HepG2 (cell line): ENCODE measurements around the gene TIAM2. TPM values are rescaled to one million over a fixed set of nuclear protein-coding genes. Genes with fewer than 3 reads are reported as not detected.

Experiments
- ATAC-seq: fragments of 200-7000 bp; cut with Tn5 transposase; 3 replicates; pipeline ENCODE4 v1.9.1; 2020; ENCODE audit warnings: mild to moderate bottlenecking, moderate library complexity
- BruUV-seq: library from RNA; stranded (reverse); fragments of 400-500 nt; replicated peaks from 2 replicates; lab custom pipeline; 2021; lab: Mats Ljungman, UMichigan
- CTCF ChIA-PET: fragments of 300-600 bp; formaldehyde crosslinking; extraction: SDS; loops from one replicate; lab custom pipeline; 2021; ENCODE audit warnings: low total read pairs, inconsistent platforms, low intra/inter-chr PET ratio; lab: Yijun Ruan, JAX
- POLR2A ChIA-PET: fragments of 350-600 bp; sonication (Branson Sonifier 250); formaldehyde crosslinking; loops from one replicate; lab custom pipeline; 2020; ENCODE audit warnings: antibody characterized with exemption, inconsistent platforms; lab: Yijun Ruan, JAX
- DNase-seq: peaks from one replicate; pipeline ENCODE4 v3.0.0-alpha.2; 2015; ENCODE audit warnings: low spot score
- FAIRE-seq: peaks from 3 replicates; lab custom pipeline; 2011; peaks lifted over from hg19 to GRCh38; lab: Jason Lieb, UNC
- H2AFZ ChIP-seq: one replicate; pipeline ENCODE4 v1.6.1; 2011; ENCODE audit warnings: low read length, inconsistent platforms
- H3K27ac ChIP-seq: fragments of 300-600 bp; 3 replicates; pipeline ENCODE4 v1.8.0; 2011; ENCODE audit warnings: mixed run types, mild to moderate bottlenecking, mixed read lengths, low read length, inconsistent platforms; ENCODE audit not compliant: insufficient read depth; ENCODE audit errors: extremely low read length
- H3K27me3 ChIP-seq, 2 experiments: fragments of 200-600 bp in 1 of 2; 2 replicates in 1 of 2; 3 replicates in 1 of 2; pipeline versions ENCODE4 v1.6.0 to v1.8.0; 2011; ENCODE audit warnings: low read length in 2 of 2, mild to moderate bottlenecking in 2 of 2, moderate library complexity in 2 of 2, inconsistent platforms in 1 of 2; ENCODE audit not compliant: insufficient read depth in 2 of 2, control insufficient read depth in 1 of 2
- H3K36me3 ChIP-seq, 2 experiments: fragments of 200-600 bp in 1 of 2; replicated peaks in 1 of 2; 2 replicates in 1 of 2; 3 replicates in 1 of 2; pipeline versions ENCODE4 v1.5.1 to v1.8.0; 2011; ENCODE audit warnings: low read length in 2 of 2, inconsistent platforms in 1 of 2; ENCODE audit not compliant: insufficient read depth in 2 of 2, control insufficient read depth in 1 of 2
- H3K4me1 ChIP-seq: 2 replicates; pipeline ENCODE4 v1.5.1; 2012; ENCODE audit warnings: low read length, inconsistent platforms; ENCODE audit not compliant: insufficient read depth
- H3K4me2 ChIP-seq: 2 replicates; pipeline ENCODE4 v1.6.0; 2011; ENCODE audit warnings: low read depth, low read length, inconsistent platforms
- H3K4me3 ChIP-seq, 3 experiments: fragments of 200-600 bp in 1 of 3; sonication (generic), shearing (Covaris generic) in 1 of 3; replicated peaks in 1 of 3; 2 replicates each; pipeline ENCODE4 v1.5.1; 2011 to 2016; ENCODE audit warnings: low read length in 3 of 3, inconsistent platforms in 2 of 3, low read depth in 2 of 3, mild to moderate bottlenecking in 2 of 3, control low read depth in 1 of 3, mixed read lengths in 1 of 3; ENCODE audit not compliant: insufficient read depth in 1 of 3
- H3K79me2 ChIP-seq: one replicate; pipeline ENCODE4 v1.6.1; 2011; ENCODE audit warnings: low read length, inconsistent platforms; ENCODE audit not compliant: insufficient read depth
- H3K9ac ChIP-seq: 2 replicates; pipeline ENCODE4 v1.6.0; 2011; ENCODE audit warnings: mild to moderate bottlenecking, low read depth, low read length, inconsistent platforms; ENCODE audit not compliant: insufficient read depth
- H3K9me3 ChIP-seq: 2 replicates; pipeline ENCODE4 v1.5.1; 2012; ENCODE audit warnings: mild to moderate bottlenecking, low read length
- H4K20me1 ChIP-seq: 2 replicates; pipeline ENCODE4 v1.6.0; 2011; ENCODE audit warnings: inconsistent platforms, mild to moderate bottlenecking, low read length, moderate library complexity; ENCODE audit not compliant: insufficient read depth
- FOXK1 ChIP-seq: sonication (generic); formaldehyde crosslinking; IDR thresholded peaks from 2 replicates; pipeline ENCODE4 v1.4.0; 2020; ENCODE audit warnings: low read depth, missing genetic modification reagents, borderline replicate concordance
- HMGXB4 ChIP-seq, 2 experiments: sonication (generic) in 1 of 2; formaldehyde crosslinking in 1 of 2; IDR thresholded peaks; 2 replicates each; pipeline versions ENCODE4 v1.4.0 to v1.6.1; 2018 to 2020; ENCODE audit warnings: missing genetic modification reagents in 2 of 2, borderline replicate concordance in 1 of 2, low read depth in 1 of 2, mild to moderate bottlenecking in 1 of 2, missing biosample characterization in 1 of 2
- MED8 ChIP-seq: sonication (generic); formaldehyde crosslinking; IDR thresholded peaks from 2 replicates; pipeline ENCODE4 v1.8.1; 2023; ENCODE audit warnings: mild to moderate bottlenecking, missing genetic modification reagents; ENCODE audit not compliant: insufficient replicate concordance
- PAXIP1 ChIP-seq: sonication (generic); formaldehyde crosslinking; conservative IDR thresholded peaks from 2 replicates; pipeline ENCODE4 v1.4.0; 2020; ENCODE audit warnings: mild to moderate bottlenecking, missing genetic modification reagents, moderate library complexity
- ZBTB38 ChIP-seq: sonication (generic); formaldehyde crosslinking; IDR thresholded peaks from 2 replicates; pipeline ENCODE4 v1.5.1; 2020; ENCODE audit warnings: mild to moderate bottlenecking, missing genetic modification reagents
- ZSCAN29 ChIP-seq: sonication (generic); formaldehyde crosslinking; conservative IDR thresholded peaks from 2 replicates; pipeline ENCODE4 v1.4.0; 2020; ENCODE audit warnings: mild to moderate bottlenecking, missing genetic modification reagents
- WGBS: methylation state at CpG from one replicate; pipeline ENCODE4 v1.1.6; 2017; ENCODE audit warnings: low lambda C conversion rate; 5-methylcytosine and 5-hydroxymethylcytosine counted together
- in situ Hi-C: cut with HindIII; loops from 2 replicates; pipeline ENCODE4 v1.10.0; 2017; ENCODE audit warnings: low pct_unique_long_range_greater_than_20kb; ENCODE audit not compliant: extremely low pct_ligation_motif_present
- intact Hi-C: fragments of 100-400 bp; cut with micrococcal nuclease; formaldehyde crosslinking; loops from one replicate; pipeline ENCODE4 v1.10.0; 2022; ENCODE audit not compliant: unreplicated experiment
- polyA plus RNA-seq, 8 experiments: library from polyadenylated mRNA; depleted of rRNA in 3 of 8; stranded (reverse) in 7 of 8; unstranded in 1 of 8; fragments of >200 nt; fragmentation: Illumina TruSeq in 4 of 8; extraction: Trizol in 4 of 8; gene quantifications; 2 replicates each; pipeline versions ENCODE4 v1.2.1 to v1.2.3, GENCODE V29; 2011 to 2016; ENCODE audit warnings: low read depth in 4 of 8, missing spikeins in 1 of 8, mixed read lengths in 1 of 8; ENCODE audit not compliant: insufficient read depth in 1 of 8
- total RNA-seq, 5 experiments: library from RNA; depleted of rRNA; stranded (reverse); fragments of >200 nt; fragmentation: Illumina TruSeq; extraction: Trizol; gene quantifications; 2 replicates each; pipeline ENCODE4 v1.2.3, GENCODE V29; 2016; ENCODE audit warnings: low read depth in 1 of 5

The TIAM2 gene
- total and polyA plus RNA-seq, 2 of the 13 experiments (the other 11 are each of a cell fraction or from before 2014, with no cell fraction given): 4.1 to 4.5 TPM

GRCh38 chr6:154993710-154994109 lies 1.4 kb upstream of the TIAM2 start:
- no peak for ATAC-seq

More at GRCh38 chr6:154993710-154994109, 1.4 kb upstream of the TIAM2 start:
- intact Hi-C loops (loop anchor here (2.0 kb wide), 2 partner anchors 33 to 65 kb away; no protein-coding TSS in a partner anchor), in situ Hi-C loops (no loop called here)
- BruUV-seq: no TSS peak
- FAIRE-seq (no peak), DNase-seq (no peak)
- TF ChIP-seq FOXK1 (CRISPR knock-in tag) (no peak), PAXIP1 (CRISPR knock-in tag) (no peak), HMGXB4 (CRISPR knock-in tag; IDR thresholded peaks at IDR 0.05; ENCODE audit: borderline replicate concordance in 1 of 2, low read depth in 1 of 2) (no peak), ZSCAN29 (no peak), MED8 (CRISPR knock-in tag) (no peak), ZBTB38 (CRISPR knock-in tag) (peak; percentile 39; the same call in 1 of the 2 replicates)
- ChIA-PET CTCF (no interaction called here), POLR2A (no interaction called here)
- Histone ChIP-seq H3K4me1 (peaks cover 29% of the 10 kb centered on the region), H3K9ac (no peak overlapping the region), H3K27me3 (peaks cover 2 to 19% of the 10 kb centered on the region in 2 experiments; a peak in 3 of 5 replicates), H3K4me3 (no peak overlapping the region), H3K36me3 (no peaks in the 10 kb centered on the region), H3K79me2 (no peaks in the 10 kb centered on the region), H4K20me1 (no peaks in the 10 kb centered on the region), H2AFZ (no peak overlapping the region), H3K4me2 (no peak overlapping the region), H3K9me3 (no peaks in the 10 kb centered on the region), H3K27ac (no peak overlapping the region)
- WGBS: 75% methylated on average over 13 of the region's 13 CpGs
